ENCODE measurements around the gene ATG2A. TPM values are rescaled to one million over a fixed set of nuclear protein-coding genes. Genes with fewer than 3 reads are reported as not detected.
A peak's percentile ranks its signal among the peaks of the same experiment; 100 is the strongest.

ATG2A gene
- total RNA-seq, 6 donors from 2014 or later, result 24.6 to 59.2 (median 33.3) TPM

GRCh38 chr11:64921384-64921783 is 4.4 kb upstream of the ATG2A start:
- no peak for DNase-seq
- no peak overlapping the region for H3K27ac ChIP-seq
- H3K27me3 ChIP-seq, result no peaks in the 10 kb centered on the region
- H3K36me3 ChIP-seq, result no peaks in the 10 kb centered on the region
- H3K4me1 ChIP-seq, result peaks cover 20 to 47% (median 27%) of the 10 kb centered on the region in 4 donors
- no peaks in the 10 kb centered on the region for H3K9me3 ChIP-seq
- WGBS, 2 donors, result 48 to 70% methylated on average over 2 to 3 of the region's 3 CpGs
- no peak for ATAC-seq (ENCODE audit: low FRiP score in 2 of 2)
- no peak for TF ChIP-seq EP300 (IDR thresholded peaks at IDR 0.05)
- TF ChIP-seq, protein P1, sequence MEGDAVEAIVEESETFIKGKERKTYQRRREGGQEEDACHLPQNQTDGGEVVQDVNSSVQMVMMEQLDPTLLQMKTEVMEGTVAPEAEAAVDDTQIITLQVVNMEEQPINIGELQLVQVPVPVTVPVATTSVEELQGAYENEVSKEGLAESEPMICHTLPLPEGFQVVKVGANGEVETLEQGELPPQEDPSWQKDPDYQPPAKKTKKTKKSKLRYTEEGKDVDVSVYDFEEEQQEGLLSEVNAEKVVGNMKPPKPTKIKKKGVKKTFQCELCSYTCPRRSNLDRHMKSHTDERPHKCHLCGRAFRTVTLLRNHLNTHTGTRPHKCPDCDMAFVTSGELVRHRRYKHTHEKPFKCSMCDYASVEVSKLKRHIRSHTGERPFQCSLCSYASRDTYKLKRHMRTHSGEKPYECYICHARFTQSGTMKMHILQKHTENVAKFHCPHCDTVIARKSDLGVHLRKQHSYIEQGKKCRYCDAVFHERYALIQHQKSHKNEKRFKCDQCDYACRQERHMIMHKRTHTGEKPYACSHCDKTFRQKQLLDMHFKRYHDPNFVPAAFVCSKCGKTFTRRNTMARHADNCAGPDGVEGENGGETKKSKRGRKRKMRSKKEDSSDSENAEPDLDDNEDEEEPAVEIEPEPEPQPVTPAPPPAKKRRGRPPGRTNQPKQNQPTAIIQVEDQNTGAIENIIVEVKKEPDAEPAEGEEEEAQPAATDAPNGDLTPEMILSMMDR (IDR thresholded peaks at IDR 0.05), result no peak
- TF ChIP-seq POLR2A (IDR thresholded peaks at IDR 0.05), result no peak
- no peak overlapping the region for H3K4me3 ChIP-seq

DNA sequence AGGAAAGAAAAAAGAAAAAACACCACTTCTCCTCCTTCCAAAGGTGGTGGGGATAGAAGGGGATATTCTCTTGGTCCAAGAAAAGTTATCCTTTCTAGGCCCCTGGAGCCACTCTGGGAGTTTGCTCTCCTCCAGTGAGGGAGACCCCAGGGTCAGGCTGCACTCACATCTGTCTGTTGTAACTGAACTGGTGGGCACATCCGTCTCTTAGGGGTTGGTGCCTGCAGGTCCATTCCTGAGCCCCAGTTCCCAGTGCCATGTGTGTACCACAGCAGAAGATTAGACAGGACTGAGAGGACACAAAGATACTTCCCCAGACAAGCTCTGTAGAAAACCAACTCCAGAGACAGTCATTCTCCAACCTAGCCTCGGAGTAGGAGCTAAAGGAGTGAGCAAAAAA is 3.1 kb upstream of the ATG2A start:
- H3K27me3 ChIP-seq, result no peaks in the 10 kb centered on the region
- TF ChIP-seq, protein P1 (IDR thresholded peaks at IDR 0.05), result no peak
- TF ChIP-seq POLR2AphosphoS5 (IDR thresholded peaks at IDR 0.05) (no peak), EP300 (IDR thresholded peaks at IDR 0.05) (no peak), POLR2A (IDR thresholded peaks at IDR 0.05) (no peak)
- no peaks in the 10 kb centered on the region for H3K36me3 ChIP-seq
- DNase-seq, result no peak
- peaks cover 21 to 46% (median 25%) of the 10 kb centered on the region in 4 donors for H3K4me1 ChIP-seq
- 81 to 88% methylated on average over 2 of the region's 2 CpGs for WGBS, 2 donors
- H3K27ac ChIP-seq, result no peak overlapping the region
- H3K4me3 ChIP-seq, result no peak overlapping the region
- no peaks in the 10 kb centered on the region for H3K9me3 ChIP-seq
- no peak for ATAC-seq (ENCODE audit: low FRiP score in 2 of 2)

- 92 to 95% methylated on average over 8 of the region's 8 CpGs for WGBS, 2 donors
- H3K9me3 ChIP-seq, result no peaks in the 10 kb centered on the region
- peaks cover 21 to 43% (median 24%) of the 10 kb centered on the region in 4 donors for H3K4me1 ChIP-seq
- H3K27me3 ChIP-seq, result no peaks in the 10 kb centered on the region
- no peak overlapping the region for H3K4me3 ChIP-seq
- ATAC-seq (ENCODE audit: low FRiP score in 2 of 2), result no peak
- H3K27ac ChIP-seq, result no peak overlapping the region
- DNase-seq, result no peak
- no peak for TF ChIP-seq EP300 (IDR thresholded peaks at IDR 0.05)
- no peaks in the 10 kb centered on the region for H3K36me3 ChIP-seq
These were observed 2.6 kb upstream of the ATG2A start for GRCh38 chr11:64919627-64920026.

- H3K27ac ChIP-seq, result peak overlapping the region; percentile 58 to 86 (median 74)
- WGBS, 2 donors, result 12 to 20% methylated on average over 4 of the region's 4 CpGs
- no peak for ATAC-seq (ENCODE audit: low FRiP score in 2 of 2)
These were observed 1.0 kb upstream of the ATG2A start for GRCh38 chr11:64918017-64918416.

GRCh38 chr11:64917663-64917995 is 620 bp upstream of the ATG2A start:
- H3K27ac ChIP-seq, result peak overlapping the region; percentile 58 to 86 (median 74)
- H3K36me3 ChIP-seq, result peaks cover 6 to 19% (median 17%) of the 10 kb centered on the region in 4 donors
- H3K9me3 ChIP-seq, result no peaks in the 10 kb centered on the region
- WGBS, 2 donors, result 10 to 14% methylated on average over 6 of the region's 6 CpGs
- no peaks in the 10 kb centered on the region for H3K27me3 ChIP-seq
- DNase-seq, result no peak
- H3K4me1 ChIP-seq, result peaks cover 13 to 30% (median 19%) of the 10 kb centered on the region in 4 donors
- ATAC-seq (ENCODE audit: low FRiP score in 2 of 2), result no peak
- TF ChIP-seq POLR2AphosphoS5 (IDR thresholded peaks at IDR 0.05), result no peak
- TF ChIP-seq EP300 (IDR thresholded peaks at IDR 0.05), result no peak
- TF ChIP-seq, protein P1 (IDR thresholded peaks at IDR 0.05), result no peak
- peak overlapping the region; percentile 18 to 92 (median 67) for H3K4me3 ChIP-seq

More at GRCh38 chr11:64918017-64918416, 1.0 kb upstream of the ATG2A start:
- Histone ChIP-seq H3K27me3 (no peaks in the 10 kb centered on the region), H3K4me1 (peaks cover 13 to 30% (median 19%) of the 10 kb centered on the region in 4 donors), H3K9me3 (no peaks in the 10 kb centered on the region), H3K36me3 (peaks cover 3 to 15% (median 13%) of the 10 kb centered on the region in 4 donors), H3K4me3 (peak overlapping the region in 3 of 4 donors; percentile 59 to 92 (median 75))
- TF ChIP-seq POLR2A (IDR thresholded peaks at IDR 0.05), result no peak
- TF ChIP-seq, protein P1 (IDR thresholded peaks at IDR 0.05), result peak in 1 of 6 experiments; percentile 9
- DNase-seq, result no peak
